Esophagus squamous epithelium (tissue), 5 donors: ENCODE measurements around the gene SLC18A2. TPM values are rescaled to one million over a fixed set of nuclear protein-coding genes. Genes with fewer than 3 reads are reported as not detected.

Experiments
- DNase-seq: peaks from one replicate; lab custom pipeline; 2025; lab: John Stamatoyannopoulos, UW
- H3K27ac ChIP-seq, 4 donors: fragments of 200-600 bp; sonication (generic); one replicate each; pipeline ENCODE4 v1.5.1; 2016 to 2019; ENCODE audit warnings: mild to moderate bottlenecking in 1 of 4
- H3K27me3 ChIP-seq, 4 donors: fragments of 200-600 bp; sonication (generic); 1 replicate in 3 of 4; 2 replicates in 1 of 4; pipeline versions ENCODE4 v1.5.1 to v1.6.0; 2017 to 2021; ENCODE audit warnings: antibody characterized with exemption in 1 of 4
- H3K36me3 ChIP-seq, 3 donors: fragments of 200-600 bp; sonication (generic); one replicate each; pipeline ENCODE4 v1.5.1; 2016 to 2019
- H3K4me1 ChIP-seq, 3 donors: fragments of 200-600 bp; sonication (generic); one replicate each; pipeline ENCODE4 v1.5.1; 2017 to 2019
- H3K4me3 ChIP-seq, 4 donors: fragments of 200-600 bp; sonication (generic); 1 replicate in 3 of 4; 2 replicates in 1 of 4; pipeline ENCODE4 v1.5.1; 2016 to 2019; ENCODE audit warnings: mild to moderate bottlenecking in 2 of 4, moderate library complexity in 1 of 4
- H3K9me3 ChIP-seq, 3 donors: fragments of 200-600 bp; sonication (generic); one replicate each; pipeline ENCODE4 v1.5.1; 2016 to 2019
- POLR2A ChIP-seq, 4 donors: fragments of 450-650 bp; IDR thresholded peaks; one replicate each; pipeline ENCODE4 v1.6.1; 2017; ENCODE audit warnings: antibody characterized with exemption in 4 of 4, mild to moderate bottlenecking in 4 of 4, moderate library complexity in 3 of 4
- WGBS, 2 donors: methylation state at CpG; one replicate each; pipeline ENCODE4 v1.1.5; 2018; 5-methylcytosine and 5-hydroxymethylcytosine counted together
- intact Hi-C: fragments of 100-400 bp; cut with DNase I; formaldehyde crosslinking; loops from one replicate; pipeline ENCODE4 v1.15.0; 2022
- total RNA-seq, 4 donors: library from RNA; depleted of rRNA; stranded (reverse); fragments of >200 nt; gene quantifications; one replicate each; pipeline ENCODE4 v1.1.0, GENCODE V29; 2016
- TF ChIP-seq, protein P1 (sequence below), 6 experiments: fragments of 450-650 bp in 4 of 6; fragments of 200-600 bp in 2 of 6; sonication (generic) in 2 of 6; IDR thresholded peaks; one replicate each; pipeline ENCODE4 v1.5.1; 2016 to 2019; ENCODE audit warnings: antibody characterized with exemption in 6 of 6, mild to moderate bottlenecking in 4 of 6, moderate library complexity in 4 of 6
- donor health status: DM: yes; HTN: yes; CAD: no.

SLC18A2 gene
- total RNA-seq, 4 donors from 2014 or later = 0.11 to 2.9 (median 0.68) TPM

DNA sequence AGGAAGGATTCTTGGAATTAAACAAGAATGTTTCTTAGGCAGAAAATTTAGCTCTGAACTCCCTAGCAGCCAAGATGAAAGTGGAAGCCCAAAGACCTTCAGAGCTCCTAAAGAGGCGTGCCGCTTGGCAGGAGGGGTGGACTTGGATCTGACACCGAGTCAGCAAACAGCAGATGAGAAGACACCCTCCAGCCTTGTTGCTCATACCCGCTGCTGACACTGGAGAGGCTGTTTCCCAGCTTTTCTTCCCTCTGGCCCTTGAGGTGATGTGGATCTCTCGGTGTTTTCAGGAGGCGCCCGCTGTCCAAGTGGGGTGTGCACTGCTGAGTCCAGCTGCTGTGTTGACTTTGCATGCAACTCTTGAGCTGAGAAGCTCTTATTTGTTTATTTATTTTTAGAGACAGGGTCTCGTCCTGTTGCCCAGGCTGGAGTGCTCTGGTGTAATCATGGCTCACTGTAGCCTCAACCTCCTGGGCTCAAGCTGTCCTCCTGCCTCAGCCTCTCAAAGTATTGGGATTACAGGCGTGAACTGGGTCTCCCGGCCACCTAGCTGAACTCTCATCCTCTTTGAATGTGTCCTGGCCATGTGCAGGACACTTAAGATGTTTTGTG, 21.5 kb downstream of the SLC18A2 start:
- H3K9me3 ChIP-seq = no peaks in the 10 kb centered on the region
- WGBS, 2 donors = 50 to 59% methylated on average over 8 to 10 of the region's 10 CpGs
- H3K36me3 ChIP-seq = no peaks in the 10 kb centered on the region
- no peak for DNase-seq
- H3K4me3 ChIP-seq = no peak overlapping the region
- no peaks in the 10 kb centered on the region for H3K4me1 ChIP-seq
- peaks cover 0 to 59% (median 0%) of the 10 kb centered on the region in 4 donors for H3K27me3 ChIP-seq
- TF ChIP-seq, protein P1, sequence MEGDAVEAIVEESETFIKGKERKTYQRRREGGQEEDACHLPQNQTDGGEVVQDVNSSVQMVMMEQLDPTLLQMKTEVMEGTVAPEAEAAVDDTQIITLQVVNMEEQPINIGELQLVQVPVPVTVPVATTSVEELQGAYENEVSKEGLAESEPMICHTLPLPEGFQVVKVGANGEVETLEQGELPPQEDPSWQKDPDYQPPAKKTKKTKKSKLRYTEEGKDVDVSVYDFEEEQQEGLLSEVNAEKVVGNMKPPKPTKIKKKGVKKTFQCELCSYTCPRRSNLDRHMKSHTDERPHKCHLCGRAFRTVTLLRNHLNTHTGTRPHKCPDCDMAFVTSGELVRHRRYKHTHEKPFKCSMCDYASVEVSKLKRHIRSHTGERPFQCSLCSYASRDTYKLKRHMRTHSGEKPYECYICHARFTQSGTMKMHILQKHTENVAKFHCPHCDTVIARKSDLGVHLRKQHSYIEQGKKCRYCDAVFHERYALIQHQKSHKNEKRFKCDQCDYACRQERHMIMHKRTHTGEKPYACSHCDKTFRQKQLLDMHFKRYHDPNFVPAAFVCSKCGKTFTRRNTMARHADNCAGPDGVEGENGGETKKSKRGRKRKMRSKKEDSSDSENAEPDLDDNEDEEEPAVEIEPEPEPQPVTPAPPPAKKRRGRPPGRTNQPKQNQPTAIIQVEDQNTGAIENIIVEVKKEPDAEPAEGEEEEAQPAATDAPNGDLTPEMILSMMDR (IDR thresholded peaks at IDR 0.05) = no peak
- TF ChIP-seq POLR2A (IDR thresholded peaks at IDR 0.05) = no peak
- intact Hi-C loops = no loop called here
- no peak overlapping the region for H3K27ac ChIP-seq

DNA sequence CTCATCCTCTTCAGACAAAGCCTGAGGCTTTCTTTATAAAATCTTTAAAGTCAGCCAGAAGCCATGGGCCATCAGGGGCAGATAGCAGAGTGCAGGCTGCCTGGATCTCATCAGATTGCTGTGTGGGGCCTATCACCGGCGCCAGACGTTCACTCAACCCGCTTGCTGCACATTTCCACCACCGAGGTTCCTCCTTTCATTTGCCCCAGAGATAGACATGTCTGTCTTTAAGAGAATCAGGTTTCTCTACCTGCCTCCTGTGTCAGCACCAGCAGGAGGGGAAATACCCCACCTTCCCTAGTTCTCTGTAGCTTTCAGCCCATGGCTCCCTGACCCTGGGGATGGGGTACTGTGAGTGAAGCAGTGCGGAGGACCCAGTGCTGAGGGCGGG, 22.0 kb downstream of the SLC18A2 start:
- no peak for DNase-seq
- intact Hi-C loops = no loop called here
- Histone ChIP-seq H3K27ac (no peak overlapping the region), H3K36me3 (no peaks in the 10 kb centered on the region), H3K9me3 (no peaks in the 10 kb centered on the region), H3K4me3 (no peak overlapping the region), H3K4me1 (no peaks in the 10 kb centered on the region), H3K27me3 (peaks cover 0 to 55% (median 0%) of the 10 kb centered on the region in 4 donors)
- TF ChIP-seq POLR2A (IDR thresholded peaks at IDR 0.05) = no peak
- TF ChIP-seq, protein P1 (IDR thresholded peaks at IDR 0.05) = no peak
- WGBS, 2 donors = 58 to 86% methylated on average over 1 to 7 of the region's 7 CpGs

DNA sequence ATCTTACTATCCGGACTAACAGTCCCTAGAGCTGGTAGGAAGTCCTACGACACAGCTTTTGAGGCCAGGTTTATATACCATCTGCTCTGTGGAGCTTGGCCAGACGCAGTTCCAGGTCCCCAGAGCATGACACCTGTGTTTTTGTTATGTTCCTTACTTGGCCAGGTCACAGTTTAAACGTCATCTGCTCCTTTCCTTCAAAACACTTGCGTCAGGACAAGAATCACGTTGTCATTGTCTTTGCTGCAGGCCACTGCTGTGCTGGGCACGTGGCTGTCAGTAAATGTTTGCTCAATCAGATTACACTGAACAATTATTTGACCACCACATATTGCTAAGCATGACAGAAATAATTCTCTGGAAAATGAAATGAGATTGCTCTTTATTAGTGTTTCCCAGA, 23.9 kb downstream of the SLC18A2 start:
- no peak for DNase-seq
- Histone ChIP-seq H3K27me3 (peaks cover 0 to 45% (median 0%) of the 10 kb centered on the region in 4 donors), H3K36me3 (no peaks in the 10 kb centered on the region), H3K9me3 (no peaks in the 10 kb centered on the region), H3K27ac (no peak overlapping the region), H3K4me1 (no peaks in the 10 kb centered on the region), H3K4me3 (no peak overlapping the region)
- intact Hi-C loops = no loop called here
- TF ChIP-seq, protein P1 (IDR thresholded peaks at IDR 0.05) = no peak
- no peak for TF ChIP-seq POLR2A (IDR thresholded peaks at IDR 0.05)
- WGBS, 2 donors = 52 to 54% methylated on average over 6 to 7 of the region's 7 CpGs

DNA sequence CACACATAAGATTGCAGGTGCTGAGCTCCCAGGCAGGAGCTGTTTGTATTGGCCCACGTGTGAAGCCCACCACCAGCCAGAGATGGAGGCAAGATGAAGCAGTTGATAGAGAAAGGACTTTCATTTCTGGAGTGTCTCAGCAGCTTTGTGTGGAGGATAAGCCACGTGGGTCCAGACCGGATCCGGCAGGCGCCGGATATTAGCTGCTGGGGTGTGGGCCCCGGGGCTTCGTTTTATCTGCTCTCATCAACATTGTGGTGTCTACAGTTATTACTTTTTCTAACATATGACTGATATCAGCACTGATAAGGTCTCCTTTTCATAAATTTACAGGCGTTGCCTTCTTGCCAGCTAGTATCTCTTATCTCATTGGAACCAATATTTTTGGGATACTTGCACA, 25.5 kb downstream of the SLC18A2 start:
- no peak for TF ChIP-seq POLR2A (IDR thresholded peaks at IDR 0.05)
- TF ChIP-seq, protein P1 (IDR thresholded peaks at IDR 0.05) = no peak
- WGBS, 2 donors = 78 to 84% methylated on average over 9 of the region's 9 CpGs
- Histone ChIP-seq H3K36me3 (no peaks in the 10 kb centered on the region), H3K4me3 (no peak overlapping the region), H3K9me3 (no peaks in the 10 kb centered on the region), H3K27ac (no peak overlapping the region), H3K4me1 (no peaks in the 10 kb centered on the region), H3K27me3 (peaks cover 0 to 31% (median 0%) of the 10 kb centered on the region in 4 donors)
- intact Hi-C loops = no loop called here
- DNase-seq = no peak

DNA sequence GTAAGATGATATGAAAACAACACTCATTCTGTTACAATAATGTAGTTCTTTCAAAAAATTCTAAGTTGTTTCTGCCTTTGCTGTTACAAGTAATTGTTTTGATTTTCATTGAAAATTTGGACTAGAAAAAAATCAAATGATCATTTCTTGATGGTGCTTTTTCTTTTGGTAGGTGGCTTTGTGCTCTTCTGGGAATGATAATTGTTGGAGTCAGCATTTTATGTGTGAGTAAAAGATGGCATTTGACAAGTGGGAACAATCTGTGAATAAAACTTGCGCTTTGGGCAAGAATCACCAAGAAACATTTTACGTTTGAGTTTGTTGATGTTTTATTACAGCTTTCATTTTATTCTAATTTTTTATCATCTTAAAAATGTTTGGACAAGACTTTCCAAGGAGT, 25.9 kb downstream of the SLC18A2 start:
- 76 to 84% methylated on average over 2 of the region's 2 CpGs for WGBS, 2 donors
- H3K9me3 ChIP-seq = no peaks in the 10 kb centered on the region
- H3K4me1 ChIP-seq = no peaks in the 10 kb centered on the region
- no peak for DNase-seq
- TF ChIP-seq, protein P1 (IDR thresholded peaks at IDR 0.05) = no peak
- TF ChIP-seq POLR2A (IDR thresholded peaks at IDR 0.05) = no peak
- H3K27me3 ChIP-seq = peaks cover 0 to 26% (median 0%) of the 10 kb centered on the region in 4 donors
- intact Hi-C loops = no loop called here
- H3K4me3 ChIP-seq = no peak overlapping the region
- H3K36me3 ChIP-seq = no peaks in the 10 kb centered on the region
- no peak overlapping the region for H3K27ac ChIP-seq
